NCI-H1105 (cell line): ENCODE data around the gene PI4K2B.
"Not testable (repeated sequence)": the region's sequence is repeated elsewhere in the genome, so short reads cannot be mapped to it uniquely, and the experiment has no call there.

ENCODE experiments used
- DNase-seq: peaks from one replicate; lab custom pipeline; 2025; lab: John Stamatoyannopoulos, UW

Gene PI4K2B

DNA sequence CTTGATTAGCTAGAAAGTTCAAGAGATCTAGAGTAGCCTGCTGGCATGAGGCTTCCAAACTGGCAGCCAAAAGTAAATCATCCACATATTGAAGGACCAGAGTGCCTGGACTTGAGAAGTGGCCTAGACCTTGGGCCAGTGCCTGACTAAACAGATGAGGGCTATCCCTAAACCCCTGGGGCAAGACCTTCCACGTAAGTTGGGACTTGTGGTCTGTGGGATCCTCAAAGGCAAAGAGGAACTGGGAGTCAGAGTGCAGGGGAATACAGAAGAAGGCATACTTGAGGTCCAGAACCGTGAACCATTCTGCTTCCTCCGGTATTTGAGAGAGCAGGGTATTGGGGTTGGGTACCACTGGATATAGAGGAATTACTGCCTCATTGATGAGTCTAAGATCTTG is 8.4 kb downstream of the PI4K2B start:
- DNase-seq = not testable (repeated sequence)

DNA sequence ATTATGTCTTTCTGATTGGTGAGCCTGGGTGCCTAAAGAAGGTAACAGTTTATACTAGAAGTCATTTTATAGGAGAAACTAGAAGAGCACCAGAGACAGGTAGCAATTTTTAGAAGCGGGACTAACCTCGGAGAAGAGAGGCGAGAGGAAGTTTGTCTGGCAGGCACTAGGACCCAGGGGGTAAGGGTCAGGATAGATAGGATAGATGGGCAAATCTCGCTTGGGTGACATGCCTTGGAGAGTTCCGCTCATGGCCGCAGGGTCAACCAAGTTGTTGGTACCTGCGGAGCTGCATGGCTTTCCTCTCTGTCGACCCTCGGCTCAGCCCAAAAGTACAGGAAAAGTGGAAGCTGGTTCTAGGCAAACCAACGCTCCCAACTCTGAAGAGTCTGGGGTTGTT is 11.3 kb downstream of the PI4K2B start:
- DNase-seq = no peak

DNA sequence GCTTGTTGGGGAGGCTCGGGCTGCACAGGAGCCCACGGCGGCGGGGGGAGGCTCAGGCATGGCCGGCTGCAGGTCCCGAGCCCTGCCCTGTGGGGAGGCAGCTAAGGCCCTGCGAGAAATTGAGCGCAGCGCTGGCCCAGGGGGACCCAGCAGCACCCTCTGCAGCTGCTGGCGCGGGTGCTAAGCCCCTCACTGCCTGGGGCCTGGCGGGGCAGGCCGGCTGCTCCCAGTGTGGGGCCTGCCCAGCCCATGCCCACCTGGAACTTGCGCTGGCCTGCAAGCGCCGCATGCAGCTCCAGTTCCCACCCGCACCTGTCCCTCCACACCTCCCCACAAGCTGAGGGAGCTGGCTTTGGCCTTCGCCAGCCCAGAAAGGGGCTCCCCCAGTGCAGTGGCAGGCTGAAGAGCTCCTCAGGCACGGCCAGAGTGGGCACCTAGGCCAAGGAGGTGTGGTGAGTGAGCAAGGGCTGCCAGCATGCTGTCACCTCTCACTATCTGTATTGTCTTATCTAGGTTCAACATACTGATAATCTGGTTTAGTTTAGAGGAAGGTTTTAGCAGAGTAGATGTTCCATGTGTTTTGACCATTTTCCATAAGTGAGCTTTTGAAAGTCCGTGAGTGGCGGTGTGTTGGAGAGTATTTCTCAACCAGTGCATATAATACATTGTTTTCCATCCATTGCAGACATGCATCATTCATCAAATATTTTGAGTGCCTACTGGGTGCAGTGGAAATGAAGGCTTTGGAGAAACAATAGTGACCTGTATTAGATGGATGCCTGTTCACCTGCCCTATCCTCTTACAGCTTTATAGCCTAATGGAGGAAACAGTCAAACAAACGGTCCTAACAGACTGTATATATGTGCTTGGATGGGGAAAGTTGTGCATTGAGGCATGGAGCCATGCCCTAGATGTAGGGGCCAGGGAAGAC is 13.1 kb downstream of the PI4K2B start:
- no peak for DNase-seq

DNA sequence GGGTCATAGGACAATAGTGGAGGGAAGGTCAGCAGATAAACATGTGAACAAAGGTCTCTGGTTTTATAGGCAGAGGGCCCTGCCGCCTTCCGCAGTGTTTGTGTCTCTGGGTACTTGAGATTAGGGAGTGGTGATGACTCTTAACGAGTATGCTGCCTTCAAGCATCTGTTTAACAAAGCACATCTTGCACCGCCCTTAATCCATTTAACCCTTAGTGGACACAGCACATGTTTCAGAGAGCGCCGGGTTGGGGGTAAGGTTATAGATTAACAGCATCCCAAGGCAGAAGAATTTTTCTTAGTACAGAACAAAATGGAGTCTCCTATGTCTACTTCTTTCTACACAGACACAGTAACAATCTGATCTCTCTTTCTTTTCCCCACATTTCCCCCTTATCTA is 15.0 kb downstream of the PI4K2B start:
- not testable (repeated sequence) for DNase-seq

DNA sequence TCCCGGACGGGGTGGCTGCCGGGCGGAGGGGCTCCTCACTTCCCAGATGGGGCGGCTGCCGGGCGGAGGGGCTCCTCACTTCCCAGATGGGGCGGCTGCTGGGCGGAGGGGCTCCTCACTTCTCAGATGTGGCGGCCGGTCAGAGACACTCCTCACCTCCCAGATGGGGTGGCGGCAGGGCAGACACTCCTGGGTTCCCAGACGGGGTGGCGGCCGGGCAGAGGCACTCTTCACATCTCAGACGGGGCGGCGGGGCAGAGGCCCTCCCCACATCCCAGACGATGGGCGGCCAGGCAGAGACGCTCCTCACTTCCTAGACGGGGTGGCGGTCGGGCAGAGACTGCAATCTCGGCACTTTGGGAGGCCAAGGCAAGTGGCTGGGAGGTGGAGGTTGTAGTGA is 15.7 kb downstream of the PI4K2B start:
- not testable (repeated sequence) for DNase-seq

DNA sequence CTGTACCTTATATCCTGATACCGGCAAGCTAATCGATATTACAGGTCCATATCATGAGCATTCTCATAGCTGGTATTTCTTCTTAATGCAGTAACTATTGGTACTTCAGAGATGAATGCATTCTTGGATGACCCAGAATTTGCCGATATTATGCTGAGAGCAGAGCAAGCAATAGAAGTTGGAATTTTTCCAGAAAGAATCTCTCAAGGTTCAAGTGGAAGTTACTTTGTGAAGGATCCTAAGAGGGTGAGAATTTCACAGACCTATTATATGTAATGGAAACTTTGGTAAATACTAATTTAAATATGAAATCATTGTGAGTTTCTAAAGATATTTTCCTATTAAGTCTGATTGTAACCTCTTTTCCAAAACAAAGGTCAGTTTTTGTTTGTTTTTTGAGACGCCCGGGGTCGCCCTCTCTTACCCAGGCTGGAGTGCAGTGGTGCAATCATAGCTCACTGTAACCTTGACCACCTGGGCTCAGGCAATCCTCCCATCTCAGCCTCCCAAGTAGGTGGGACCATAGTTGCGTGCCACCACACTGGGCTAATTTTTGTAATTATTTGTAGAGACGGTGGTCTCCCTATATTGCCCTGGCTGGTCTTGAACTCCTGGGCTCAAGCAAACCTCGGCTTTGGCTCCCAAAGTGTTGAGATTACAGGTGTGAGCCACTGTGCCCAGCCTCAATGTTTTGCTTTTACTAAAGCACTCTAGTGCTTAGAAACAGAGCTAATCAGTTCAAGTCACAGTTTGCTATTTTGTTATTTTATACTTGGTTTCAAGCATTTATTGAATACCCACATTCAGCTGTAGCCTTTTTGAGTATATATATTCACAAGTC is 18.6 kb downstream of the PI4K2B start:
- DNase-seq = no peak

DNA sequence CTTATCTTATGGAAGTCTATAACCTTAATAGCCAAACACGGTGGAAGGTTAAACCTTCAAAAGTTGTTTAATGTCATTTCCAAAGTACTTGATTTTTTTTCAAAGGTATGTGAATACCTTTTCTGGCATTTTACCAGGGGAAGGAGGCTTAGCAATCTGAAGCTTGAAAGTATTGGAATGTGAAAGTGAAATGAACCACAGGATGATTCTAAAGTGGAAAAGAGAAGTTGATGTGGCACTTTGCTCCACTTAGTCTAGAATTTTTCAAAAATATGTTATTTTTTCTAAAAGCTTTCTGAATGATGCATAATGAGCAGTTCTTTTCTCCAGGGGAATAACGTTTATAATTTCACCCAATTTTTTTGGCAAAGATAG is 19.2 kb downstream of the PI4K2B start:
- DNase-seq = no peak

GRCh38 chr4:25253786-25254185 is 20.0 kb downstream of the PI4K2B start:
- DNase-seq = not testable (repeated sequence)

DNA sequence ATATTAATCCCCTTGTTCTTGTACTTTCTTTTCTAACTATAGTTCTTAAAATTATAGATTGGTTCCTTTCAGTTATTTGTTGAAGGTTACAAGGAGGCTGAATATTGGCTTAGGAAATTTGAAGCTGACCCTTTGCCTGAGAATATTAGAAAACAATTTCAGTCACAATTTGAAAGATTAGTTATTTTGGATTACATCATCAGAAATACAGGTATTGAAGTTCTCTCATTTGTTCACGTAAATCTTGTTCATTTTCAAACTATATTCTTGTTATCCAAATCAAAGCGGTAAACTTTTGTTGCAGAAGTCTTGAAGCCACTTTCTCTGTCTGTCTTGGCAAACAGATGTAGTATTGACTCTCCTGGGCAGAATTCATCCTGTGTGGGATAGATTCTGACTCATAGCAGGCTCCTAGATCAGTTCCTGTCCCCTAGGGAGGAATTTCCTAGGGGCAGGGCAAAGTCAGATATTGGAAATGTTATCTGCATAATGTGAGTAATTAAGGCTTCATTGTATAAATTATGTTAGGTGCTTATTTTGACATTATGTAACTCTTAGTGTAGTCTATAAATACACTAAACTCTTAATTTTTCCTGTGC is 25.2 kb downstream of the PI4K2B start:
- no peak for DNase-seq

DNA sequence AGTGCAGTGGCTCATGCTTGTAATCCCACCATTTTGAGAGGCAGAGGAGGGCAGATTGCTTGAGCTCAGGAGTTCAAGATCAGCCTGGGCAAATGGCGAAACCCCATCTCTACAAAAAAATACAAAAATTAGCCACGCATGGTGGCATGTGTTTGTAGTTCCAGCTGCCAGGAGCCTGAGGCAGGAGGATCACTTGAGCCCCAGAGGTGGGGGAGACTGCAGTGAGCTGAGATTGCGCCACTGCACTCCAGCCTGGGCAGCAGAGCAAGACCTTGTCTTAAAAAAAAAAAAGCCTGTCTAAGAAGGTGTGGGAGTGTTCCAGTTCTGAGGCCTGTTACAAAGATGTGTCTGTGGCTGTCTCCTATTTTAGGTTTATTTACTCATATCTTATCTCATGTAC is 38.0 kb downstream of the PI4K2B start:
- no peak for DNase-seq

DNA sequence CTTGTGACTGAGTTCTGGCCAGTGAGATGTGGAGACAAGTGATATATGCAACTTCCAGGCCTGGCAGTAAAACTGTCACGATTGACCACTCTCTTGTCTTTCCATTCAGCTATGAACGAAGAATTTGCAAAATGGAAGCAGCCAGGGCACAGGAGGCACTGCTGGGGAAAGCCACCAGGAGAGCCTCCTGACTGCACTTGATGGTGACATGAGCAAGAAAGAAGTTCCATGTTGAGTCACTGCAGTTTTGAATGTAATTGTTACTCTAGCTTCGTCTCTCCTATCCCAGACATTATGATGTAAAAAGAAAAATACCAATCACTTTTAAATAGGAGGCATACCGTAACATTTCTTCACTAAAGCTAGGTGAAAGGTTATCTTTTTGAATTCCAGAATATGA is 46.4 kb downstream of the PI4K2B start:
- DNase-seq = no peak

- no peak for DNase-seq
These were observed 50.1 kb downstream of the PI4K2B start for GRCh38 chr4:25283948-25284347.

GRCh38 chr4:25284466-25284865 is 50.6 kb downstream of the PI4K2B start:
- DNase-seq = no peak

GRCh38 chr4:25290490-25291067 is 56.7 kb downstream of the PI4K2B start:
- no peak for DNase-seq

- no peak for DNase-seq
These were observed 57.4 kb downstream of the PI4K2B start for GRCh38 chr4:25291158-25291733.

DNA sequence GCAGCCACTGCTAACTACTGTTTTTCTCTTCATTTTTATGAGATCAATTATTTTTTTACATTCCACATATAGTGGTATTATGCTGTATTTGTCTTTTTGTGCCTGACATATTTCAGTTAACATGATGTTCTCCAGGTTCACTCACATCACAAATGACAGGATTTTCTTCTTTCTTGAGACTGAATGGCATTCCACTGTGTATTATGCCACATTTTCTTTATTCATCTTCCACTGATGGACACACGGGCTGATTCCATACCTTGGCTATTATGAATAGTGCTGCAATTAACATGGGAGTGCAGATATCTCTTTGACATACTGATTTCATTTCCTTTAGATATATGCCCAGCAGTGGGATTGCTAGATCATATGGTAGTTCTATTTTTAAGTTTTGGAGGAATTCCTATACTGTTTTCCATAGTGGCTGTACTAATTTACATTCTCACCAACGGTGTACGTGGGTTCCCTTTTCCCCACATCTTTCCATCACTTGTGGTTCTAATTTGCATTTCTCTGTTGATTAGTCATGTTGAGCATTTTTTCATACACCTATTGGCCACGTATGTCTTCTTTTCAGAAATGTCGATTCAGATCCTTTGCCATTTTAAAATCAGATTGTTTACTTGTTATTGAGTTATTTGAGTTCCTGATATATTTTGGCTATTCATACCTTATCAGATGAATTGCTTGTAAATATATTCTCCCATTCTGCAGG is 63.9 kb downstream of the PI4K2B start:
- DNase-seq = no peak

DNA sequence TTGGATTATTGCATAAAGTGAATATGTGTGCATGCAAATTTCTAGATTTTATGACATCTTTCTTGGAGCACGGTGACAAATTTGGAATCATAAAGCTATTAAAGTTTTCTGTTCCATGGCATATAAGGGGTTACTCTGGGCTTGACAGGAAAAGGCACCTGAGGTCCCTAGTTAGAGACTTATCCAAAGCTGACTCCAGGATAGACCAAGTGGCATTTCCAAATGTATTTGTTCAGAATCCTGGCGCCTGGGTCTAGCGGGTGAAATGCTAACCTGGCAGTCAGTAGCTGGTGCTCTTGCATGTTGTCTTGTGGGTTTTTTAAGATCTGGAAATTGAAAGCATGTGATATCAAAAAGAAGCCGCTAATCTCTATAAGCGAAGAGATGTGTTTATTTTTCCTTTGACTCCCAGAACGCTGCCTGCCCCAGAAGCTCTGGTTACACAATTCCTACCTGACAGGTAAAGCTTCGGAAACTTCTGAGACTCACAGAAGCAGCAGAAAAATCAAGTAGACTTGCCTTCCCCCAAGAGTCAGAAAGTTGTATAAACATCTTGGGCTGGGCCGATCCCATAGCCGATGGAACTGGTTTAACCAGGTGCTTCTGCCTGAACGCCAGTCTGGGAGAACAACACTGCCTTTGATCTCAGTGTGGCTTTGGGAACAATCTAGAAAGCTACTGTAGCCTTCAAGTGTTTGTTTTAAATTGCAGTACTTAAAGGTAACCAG is 65.8 kb downstream of the PI4K2B start:
- DNase-seq = no peak

DNA sequence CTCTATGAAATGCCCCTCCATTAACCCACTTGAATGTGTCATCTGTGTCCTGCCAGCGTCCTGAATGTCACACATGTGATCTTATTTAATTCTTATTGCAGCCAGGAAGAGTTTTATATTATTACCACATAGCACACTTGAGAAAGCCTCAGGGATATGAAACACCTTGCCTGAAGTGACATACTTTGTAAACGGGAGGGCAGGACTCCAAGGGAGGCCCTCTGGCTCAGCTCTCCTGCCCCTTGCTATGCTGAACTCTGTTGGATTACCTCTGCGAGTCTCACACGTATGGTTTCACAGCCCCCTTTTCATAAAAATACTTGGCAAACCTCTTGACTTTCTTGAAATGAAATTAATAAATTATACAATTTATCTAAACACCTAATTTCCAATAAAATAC is 67.6 kb downstream of the PI4K2B start:
- DNase-seq = no peak

GRCh38 chr4:25302626-25303025 is 68.8 kb downstream of the PI4K2B start:
- no peak for DNase-seq

DNA sequence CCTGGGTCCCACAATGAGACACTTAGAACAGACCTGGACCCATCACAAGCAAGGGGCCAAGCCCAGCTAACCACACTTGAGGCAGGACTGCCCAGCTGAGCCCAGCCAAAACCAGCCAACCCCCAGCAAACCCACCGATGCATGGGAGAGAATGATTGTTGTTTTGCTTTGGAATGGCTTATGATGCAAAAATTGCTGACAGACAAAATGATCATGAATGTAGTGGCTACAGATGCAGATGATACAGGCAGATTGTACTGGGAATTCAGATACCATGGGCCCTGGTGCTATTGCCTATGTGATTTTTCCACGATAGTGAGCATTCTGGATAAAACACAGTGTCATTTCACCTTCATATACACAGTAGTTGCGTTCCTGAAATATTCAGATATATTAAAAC is 69.7 kb downstream of the PI4K2B start:
- no peak for DNase-seq
